PC-3 (cell line): ENCODE data around the gene ALG1L2. TPM values are rescaled to one million over a fixed set of nuclear protein-coding genes. Genes with fewer than 3 reads are reported as not detected.
"Not testable (repeated sequence)": the region's sequence is repeated elsewhere in the genome, so short reads cannot be mapped to it uniquely, and the experiment has no call there.

ENCODE experiments used
- ATAC-seq: fragments of 200-7000 bp; cut with Tn5 transposase; 2 replicates; pipeline ENCODE4 v1.9.1; 2020; ENCODE audit warnings: mild to moderate bottlenecking, moderate library complexity
- BruUV-seq: library from RNA; stranded (reverse); fragments of 400-500 nt; replicated peaks from 2 replicates; lab custom pipeline; 2021; lab: Mats Ljungman, UMichigan
- CTCF ChIA-PET: fragments of 300-600 bp; sonication (Branson Sonifier 250); formaldehyde crosslinking; loops from one replicate; lab custom pipeline; 2022; ENCODE audit warnings: antibody characterized with exemption; lab: Charles Lee
- POLR2A ChIA-PET: fragments of 300-600 bp; sonication (Branson Sonifier 250); formaldehyde crosslinking; loops from one replicate; lab custom pipeline; 2022; ENCODE audit warnings: antibody characterized with exemption; ENCODE audit not compliant: unreplicated experiment; lab: Charles Lee
- DNase-seq: peaks from one replicate; pipeline ENCODE4 v3.0.0-alpha.2; 2015
- H2AFZ ChIP-seq: fragments of 300-600 bp; sonication (generic); 2 replicates; pipeline ENCODE4 v1.6.0; 2016; ENCODE audit warnings: antibody characterized with exemption, low read length
- H3F3A ChIP-seq: fragments of 300-600 bp; sonication (generic); one replicate; pipeline ENCODE4 v1.6.0; 2017; ENCODE audit warnings: antibody characterized with exemption, low read length, control low read depth, mild to moderate bottlenecking; ENCODE audit not compliant: unreplicated experiment
- H3K27ac ChIP-seq: fragments of 300-600 bp; sonication (generic); 2 replicates; pipeline ENCODE4 v1.5.1; 2016; ENCODE audit warnings: mild to moderate bottlenecking, low read length
- H3K27me3 ChIP-seq: fragments of 300-600 bp; sonication (generic); 2 replicates; pipeline ENCODE4 v1.6.1; 2016; ENCODE audit warnings: low read length, mixed read lengths
- H3K36me3 ChIP-seq: fragments of 300-600 bp; sonication (generic); 2 replicates; pipeline ENCODE4 v1.6.1; 2016; ENCODE audit warnings: low read depth, mixed run types, low read length, mixed read lengths
- H3K4me1 ChIP-seq: fragments of 300-600 bp; sonication (generic); 2 replicates; pipeline ENCODE4 v1.5.1; 2016; ENCODE audit warnings: low read length; ENCODE audit not compliant: insufficient read depth
- H3K4me2 ChIP-seq: fragments of 300-600 bp; sonication (generic); 2 replicates; pipeline ENCODE4 v1.6.0; 2016; ENCODE audit warnings: low read length
- H3K4me3 ChIP-seq: fragments of 300-600 bp; sonication (generic); 2 replicates; pipeline ENCODE4 v1.5.1; 2016; ENCODE audit warnings: mild to moderate bottlenecking, low read length, mixed read lengths
- H3K79me2 ChIP-seq: fragments of 300-600 bp; sonication (generic); 2 replicates; pipeline ENCODE4 v1.6.1; 2017; ENCODE audit warnings: low read length, mixed read lengths
- H3K9ac ChIP-seq: fragments of 300-600 bp; sonication (generic); 2 replicates; pipeline ENCODE4 v1.6.0; 2016; ENCODE audit warnings: mild to moderate bottlenecking, low read length
- H3K9me2 ChIP-seq: fragments of 300-600 bp; sonication (generic); replicated peaks from 2 replicates; pipeline ENCODE4 v1.6.1; 2016; ENCODE audit warnings: mixed run types, low read length, mixed read lengths
- H3K9me3 ChIP-seq: fragments of 300-600 bp; sonication (generic); 2 replicates; pipeline ENCODE4 v1.6.1; 2016; ENCODE audit warnings: low read length, mixed read lengths
- H4K20me1 ChIP-seq: fragments of 300-600 bp; sonication (generic); 2 replicates; pipeline ENCODE4 v1.6.1; 2016; ENCODE audit warnings: low read length, mixed read lengths
- EZH2 ChIP-seq: fragments of 300-600 bp; sonication (generic); IDR thresholded peaks from one replicate; pipeline ENCODE4 v1.6.1; 2017; ENCODE audit warnings: antibody characterized with exemption, mild to moderate bottlenecking, low read length; ENCODE audit not compliant: unreplicated experiment
- EZH2phosphoT487 ChIP-seq: fragments of 300-600 bp; sonication (generic); IDR thresholded peaks from 2 replicates; pipeline ENCODE4 v1.6.1; 2018; ENCODE audit warnings: mild to moderate bottlenecking, antibody characterized with exemption, low read length, borderline replicate concordance
- intact Hi-C: fragments of 100-400 bp; cut with micrococcal nuclease; formaldehyde crosslinking; loops from 2 replicates; pipeline ENCODE4 v1.9.0; 2023
- total RNA-seq: library from RNA; depleted of rRNA; stranded (reverse); fragments of >200 nt; gene quantifications from 2 replicates; pipeline ENCODE4 v1.2.3, GENCODE V29; 2014
- TF ChIP-seq, protein P1 (sequence below): fragments of 300-600 bp; sonication (generic); conservative IDR thresholded peaks from 2 replicates; pipeline ENCODE4 v1.5.1; 2017; ENCODE audit warnings: antibody characterized with exemption, low read depth, mild to moderate bottlenecking, low read length

The ALG1L2 gene
- total RNA-seq, 1 experiment from 2014 or later = not detected

DNA sequence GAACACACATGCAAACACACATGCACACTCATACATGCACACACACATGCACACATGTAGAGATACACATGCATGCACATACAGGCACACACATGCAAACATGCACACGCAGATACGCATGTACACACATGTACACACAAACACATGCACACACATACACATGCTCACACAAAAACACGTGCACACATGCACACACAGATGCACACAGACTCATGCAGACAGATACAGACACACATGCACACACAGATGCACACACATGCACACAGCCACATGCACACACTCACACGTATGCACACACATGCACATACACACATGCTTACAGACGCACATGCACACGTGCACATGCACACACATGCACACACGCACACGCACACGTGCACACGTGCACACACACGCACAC lies 37.3 kb upstream of the ALG1L2 start:
- DNase-seq = no peak
- H3K9ac ChIP-seq = no peak overlapping the region
- H3K36me3 ChIP-seq = no peaks in the 10 kb centered on the region
- H3K4me3 ChIP-seq = no peak overlapping the region
- no peaks in the 10 kb centered on the region for H3F3A ChIP-seq
- TF ChIP-seq EZH2phosphoT487 = no peak
- TF ChIP-seq EZH2 = no peak
- TF ChIP-seq, protein P1, sequence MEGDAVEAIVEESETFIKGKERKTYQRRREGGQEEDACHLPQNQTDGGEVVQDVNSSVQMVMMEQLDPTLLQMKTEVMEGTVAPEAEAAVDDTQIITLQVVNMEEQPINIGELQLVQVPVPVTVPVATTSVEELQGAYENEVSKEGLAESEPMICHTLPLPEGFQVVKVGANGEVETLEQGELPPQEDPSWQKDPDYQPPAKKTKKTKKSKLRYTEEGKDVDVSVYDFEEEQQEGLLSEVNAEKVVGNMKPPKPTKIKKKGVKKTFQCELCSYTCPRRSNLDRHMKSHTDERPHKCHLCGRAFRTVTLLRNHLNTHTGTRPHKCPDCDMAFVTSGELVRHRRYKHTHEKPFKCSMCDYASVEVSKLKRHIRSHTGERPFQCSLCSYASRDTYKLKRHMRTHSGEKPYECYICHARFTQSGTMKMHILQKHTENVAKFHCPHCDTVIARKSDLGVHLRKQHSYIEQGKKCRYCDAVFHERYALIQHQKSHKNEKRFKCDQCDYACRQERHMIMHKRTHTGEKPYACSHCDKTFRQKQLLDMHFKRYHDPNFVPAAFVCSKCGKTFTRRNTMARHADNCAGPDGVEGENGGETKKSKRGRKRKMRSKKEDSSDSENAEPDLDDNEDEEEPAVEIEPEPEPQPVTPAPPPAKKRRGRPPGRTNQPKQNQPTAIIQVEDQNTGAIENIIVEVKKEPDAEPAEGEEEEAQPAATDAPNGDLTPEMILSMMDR = no peak
- no peaks in the 10 kb centered on the region for H4K20me1 ChIP-seq
- no peaks in the 10 kb centered on the region for H3K79me2 ChIP-seq
- H2AFZ ChIP-seq = no peak overlapping the region
- H3K4me1 ChIP-seq = no peaks in the 10 kb centered on the region
- ChIA-PET POLR2A (no interaction called here), CTCF (no interaction called here)
- no peaks in the 10 kb centered on the region for H3K27me3 ChIP-seq
- intact Hi-C loops = no loop called here
- H3K27ac ChIP-seq = no peak overlapping the region
- BruUV-seq = no TSS peak
- H3K4me2 ChIP-seq = no peak overlapping the region
- ATAC-seq = no peak
- no peaks in the 10 kb centered on the region for H3K9me2 ChIP-seq
- H3K9me3 ChIP-seq = no peaks in the 10 kb centered on the region

DNA sequence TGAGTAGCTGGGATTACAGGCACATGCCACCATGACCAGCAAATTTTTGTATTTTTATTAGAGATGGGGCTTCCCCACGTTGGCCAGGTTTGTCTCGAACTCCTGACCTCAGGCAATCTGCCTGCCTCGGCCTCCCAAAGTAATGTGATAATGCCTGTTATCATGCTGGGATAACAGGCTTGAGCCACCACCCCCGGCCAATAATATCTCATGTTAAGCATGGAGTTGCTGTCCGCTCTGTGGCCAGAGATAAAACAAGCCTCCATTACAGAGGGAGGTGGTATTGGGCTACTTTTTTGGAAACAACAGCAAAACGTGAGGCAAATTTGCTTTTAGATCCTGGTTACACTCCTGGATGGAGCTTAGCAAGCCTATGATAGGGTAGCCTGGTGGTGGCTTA lies 32.9 kb upstream of the ALG1L2 start:
- Histone ChIP-seq H3K4me2 (no peak overlapping the region), H3K4me3 (no peak overlapping the region), H4K20me1 (no peaks in the 10 kb centered on the region), H3F3A (no peaks in the 10 kb centered on the region), H3K9me2 (no peaks in the 10 kb centered on the region), H3K27ac (no peak overlapping the region), H3K9ac (no peak overlapping the region), H3K9me3 (no peaks in the 10 kb centered on the region), H2AFZ (no peak overlapping the region), H3K27me3 (no peaks in the 10 kb centered on the region), H3K79me2 (no peaks in the 10 kb centered on the region), H3K36me3 (no peaks in the 10 kb centered on the region), H3K4me1 (no peaks in the 10 kb centered on the region)
- CTCF ChIA-PET = no interaction called here
- POLR2A ChIA-PET = no interaction called here
- DNase-seq (no peak), ATAC-seq (no peak)
- no TSS peak for BruUV-seq
- TF ChIP-seq EZH2 = no peak
- TF ChIP-seq EZH2phosphoT487 = no peak
- TF ChIP-seq, protein P1 = no peak
- intact Hi-C loops = no loop called here

DNA sequence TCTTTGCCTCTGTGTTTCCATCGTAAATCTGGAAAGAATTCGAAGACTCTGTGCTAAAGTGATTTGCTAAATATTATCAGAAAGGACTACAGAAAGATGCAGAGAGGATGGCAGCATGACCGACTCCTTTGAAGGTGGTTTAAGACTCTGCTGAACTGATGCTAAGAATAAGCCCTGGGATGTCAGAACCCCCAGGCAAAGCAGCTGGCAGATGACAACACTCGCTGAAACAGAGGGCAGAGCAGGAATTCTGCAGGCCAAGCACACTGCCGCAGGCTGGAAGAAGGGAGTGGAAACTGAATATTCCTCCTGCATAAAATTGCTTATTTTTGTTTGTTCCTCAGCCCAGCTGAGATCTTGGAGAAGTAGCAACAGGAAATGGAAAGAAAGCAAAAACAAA lies 29.3 kb upstream of the ALG1L2 start:
- H3K4me1 ChIP-seq, H4K20me1 ChIP-seq, H3K9ac ChIP-seq, ATAC-seq, H3K36me3 ChIP-seq, DNase-seq, H2AFZ ChIP-seq, POLR2A ChIA-PET, intact Hi-C loops, BruUV-seq, H3K79me2 ChIP-seq, CTCF ChIA-PET, H3K4me3 ChIP-seq, H3K9me2 ChIP-seq, H3K27ac ChIP-seq, H3K9me3 ChIP-seq, H3F3A ChIP-seq, H3K4me2 ChIP-seq, H3K27me3 ChIP-seq: not testable (repeated sequence)

DNA sequence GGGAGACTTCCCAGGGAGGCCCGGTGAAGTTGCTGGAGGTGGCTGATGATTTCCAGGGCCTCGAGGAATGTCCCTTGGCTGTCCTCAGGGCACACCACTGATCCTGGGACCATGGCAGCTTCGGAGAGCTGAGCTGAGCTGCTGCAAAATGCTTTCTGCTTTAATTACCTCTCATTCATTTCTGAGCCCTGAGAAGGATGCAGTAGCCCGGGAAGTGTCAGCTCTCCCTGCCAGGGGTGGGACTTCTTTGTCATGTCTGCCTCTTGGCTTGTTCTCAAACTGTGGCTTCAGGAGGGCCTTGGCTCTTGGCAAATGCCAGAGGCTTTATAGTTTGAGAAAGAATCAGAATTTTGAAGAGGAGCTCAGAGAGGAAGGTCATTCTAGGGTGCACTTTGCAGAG lies 28.7 kb upstream of the ALG1L2 start:
- H3K4me2 ChIP-seq, POLR2A ChIA-PET, H3K27me3 ChIP-seq, H3K9ac ChIP-seq, H3K27ac ChIP-seq, H2AFZ ChIP-seq, H4K20me1 ChIP-seq, BruUV-seq, H3K9me3 ChIP-seq, H3K4me3 ChIP-seq, H3K9me2 ChIP-seq, H3K79me2 ChIP-seq, H3K36me3 ChIP-seq, CTCF ChIA-PET, H3F3A ChIP-seq, ATAC-seq, H3K4me1 ChIP-seq, intact Hi-C loops, DNase-seq: not testable (repeated sequence)

DNA sequence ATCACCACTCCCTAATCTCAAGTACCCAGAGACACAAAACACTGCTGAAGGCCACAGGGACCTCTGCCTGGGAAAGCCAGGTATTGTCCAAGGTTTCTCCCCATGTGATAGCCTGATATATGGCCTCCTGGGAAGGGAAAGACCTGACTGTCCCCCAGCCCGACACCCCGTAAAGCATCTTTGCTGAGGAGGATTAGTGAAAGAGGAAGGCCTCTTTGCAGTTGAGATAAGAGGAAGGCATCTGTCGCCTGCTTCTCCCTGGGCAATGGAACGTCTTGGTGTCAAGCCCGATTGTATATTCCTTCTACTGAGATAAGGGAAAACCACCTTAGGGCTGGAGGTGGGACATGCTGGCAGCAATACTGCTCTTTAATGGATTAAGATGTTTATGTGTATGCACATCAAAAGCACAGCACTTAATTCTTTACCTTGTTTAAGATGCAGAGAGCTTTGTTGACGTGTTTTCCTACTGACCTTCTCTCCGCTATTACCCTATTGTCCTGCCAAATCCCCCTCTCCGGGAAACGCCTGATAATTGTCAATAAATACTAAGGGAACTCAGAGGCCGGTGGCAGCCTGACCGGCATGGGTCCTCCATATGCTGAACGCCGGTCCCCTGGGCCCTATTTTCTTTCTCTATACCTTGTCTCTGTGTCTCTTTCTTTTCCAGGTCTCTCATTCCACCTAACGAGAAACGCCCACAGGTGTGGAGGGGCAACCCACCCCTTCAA lies 23.9 kb upstream of the ALG1L2 start:
- H3K36me3 ChIP-seq = not testable (repeated sequence)

More for the DNA sequence above, 23.9 kb upstream of the ALG1L2 start:
- ATAC-seq, H3K4me1 ChIP-seq, H2AFZ ChIP-seq, DNase-seq, H3K4me2 ChIP-seq, BruUV-seq, POLR2A ChIA-PET, H3K79me2 ChIP-seq, H3F3A ChIP-seq, H3K27me3 ChIP-seq, H3K9me2 ChIP-seq, H3K9me3 ChIP-seq, H4K20me1 ChIP-seq, H3K9ac ChIP-seq, CTCF ChIA-PET, H3K4me3 ChIP-seq, intact Hi-C loops, H3K27ac ChIP-seq: not testable (repeated sequence)
